ENCODE data around the gene HSD17B3. TPM values are rescaled to one million over a fixed set of nuclear protein-coding genes. Genes with fewer than 3 reads are reported as not detected.
"Not testable (repeated sequence)": the region's sequence is repeated elsewhere in the genome, so short reads cannot be mapped to it uniquely, and the experiment has no call there.

The HSD17B3 gene
- total RNA-seq, 1 donor: not detected

GRCh38 chr9:96270236-96270744, 31.7 kb downstream of the HSD17B3 start:
- Histone ChIP-seq H3K9me3 (ENCODE audit: low read depth, low read length) (peaks cover 14% of the 10 kb centered on the region), H3K4me3 (ENCODE audit: low read length) (no peak overlapping the region), H3K27me3 (ENCODE audit: insufficient read depth, low read length) (peaks cover 3% of the 10 kb centered on the region), H3K4me1 (ENCODE audit: insufficient read depth, low read length) (no peaks in the 10 kb centered on the region)

GRCh38 chr9:96258967-96259366, 43.0 kb downstream of the HSD17B3 start:
- H3K4me3 ChIP-seq (ENCODE audit: low read length): no peak overlapping the region
- H3K4me1 ChIP-seq (ENCODE audit: insufficient read depth, low read length): no peaks in the 10 kb centered on the region
- no peaks in the 10 kb centered on the region for H3K9me3 ChIP-seq (ENCODE audit: low read depth, low read length)
- H3K27me3 ChIP-seq (ENCODE audit: insufficient read depth, low read length): peaks cover 4% of the 10 kb centered on the region

GRCh38 chr9:96256800-96257199, 45.2 kb downstream of the HSD17B3 start:
- no peak overlapping the region for H3K4me3 ChIP-seq (ENCODE audit: low read length)
- no peaks in the 10 kb centered on the region for H3K4me1 ChIP-seq (ENCODE audit: insufficient read depth, low read length)
- H3K27me3 ChIP-seq (ENCODE audit: insufficient read depth, low read length): peaks cover 4% of the 10 kb centered on the region
- H3K9me3 ChIP-seq (ENCODE audit: low read depth, low read length): no peaks in the 10 kb centered on the region

GRCh38 chr9:96255698-96256097, 46.3 kb downstream of the HSD17B3 start:
- H3K4me1 ChIP-seq (ENCODE audit: insufficient read depth, low read length): no peaks in the 10 kb centered on the region
- H3K27me3 ChIP-seq (ENCODE audit: insufficient read depth, low read length): peaks cover 4% of the 10 kb centered on the region
- no peak overlapping the region for H3K4me3 ChIP-seq (ENCODE audit: low read length)
- no peaks in the 10 kb centered on the region for H3K9me3 ChIP-seq (ENCODE audit: low read depth, low read length)

GRCh38 chr9:96253059-96253696, 48.8 kb downstream of the HSD17B3 start:
- Histone ChIP-seq H3K27me3 (ENCODE audit: insufficient read depth, low read length) (no peaks in the 10 kb centered on the region), H3K4me1 (ENCODE audit: insufficient read depth, low read length) (no peaks in the 10 kb centered on the region), H3K4me3 (ENCODE audit: low read length) (no peak overlapping the region)

GRCh38 chr9:96251451-96251850, 50.5 kb downstream of the HSD17B3 start:
- H3K9me3 ChIP-seq (ENCODE audit: low read depth, low read length): no peaks in the 10 kb centered on the region
- no peaks in the 10 kb centered on the region for H3K4me1 ChIP-seq (ENCODE audit: insufficient read depth, low read length)
- no peaks in the 10 kb centered on the region for H3K27me3 ChIP-seq (ENCODE audit: insufficient read depth, low read length)
- H3K4me3 ChIP-seq (ENCODE audit: low read length): no peak overlapping the region

More at GRCh38 chr9:96253059-96253696, 48.8 kb downstream of the HSD17B3 start:
- H3K9me3 ChIP-seq (ENCODE audit: low read depth, low read length): no peaks in the 10 kb centered on the region

- Histone ChIP-seq H3K4me1 (ENCODE audit: insufficient read depth, low read length) (no peaks in the 10 kb centered on the region), H3K4me3 (ENCODE audit: low read length) (no peak overlapping the region), H3K27me3 (ENCODE audit: insufficient read depth, low read length) (no peaks in the 10 kb centered on the region), H3K9me3 (ENCODE audit: low read depth, low read length) (no peaks in the 10 kb centered on the region)
Observed at GRCh38 chr9:96249746-96250145, 52.2 kb downstream of the HSD17B3 start.

GRCh38 chr9:96246267-96246671, 55.7 kb downstream of the HSD17B3 start:
- Histone ChIP-seq H3K27me3 (ENCODE audit: insufficient read depth, low read length) (peaks cover 11% of the 10 kb centered on the region), H3K4me3 (ENCODE audit: low read length) (no peak overlapping the region), H3K9me3 (ENCODE audit: low read depth, low read length) (no peaks in the 10 kb centered on the region), H3K4me1 (ENCODE audit: insufficient read depth, low read length) (no peaks in the 10 kb centered on the region)

GRCh38 chr9:96245399-96245798, 56.6 kb downstream of the HSD17B3 start:
- Histone ChIP-seq H3K4me3 (ENCODE audit: low read length) (no peak overlapping the region), H3K9me3 (ENCODE audit: low read depth, low read length) (no peaks in the 10 kb centered on the region), H3K27me3 (ENCODE audit: insufficient read depth, low read length) (peaks cover 12% of the 10 kb centered on the region), H3K4me1 (ENCODE audit: insufficient read depth, low read length) (no peaks in the 10 kb centered on the region)

GRCh38 chr9:96243778-96244177, 58.2 kb downstream of the HSD17B3 start:
- no peaks in the 10 kb centered on the region for H3K4me1 ChIP-seq (ENCODE audit: insufficient read depth, low read length)
- peaks cover 17% of the 10 kb centered on the region for H3K27me3 ChIP-seq (ENCODE audit: insufficient read depth, low read length)
- no peak overlapping the region for H3K4me3 ChIP-seq (ENCODE audit: low read length)
- no peaks in the 10 kb centered on the region for H3K9me3 ChIP-seq (ENCODE audit: low read depth, low read length)

GRCh38 chr9:96242811-96243210, 59.2 kb downstream of the HSD17B3 start:
- H3K4me3 ChIP-seq (ENCODE audit: low read length): no peak overlapping the region
- peaks cover 17% of the 10 kb centered on the region for H3K27me3 ChIP-seq (ENCODE audit: insufficient read depth, low read length)
- no peaks in the 10 kb centered on the region for H3K4me1 ChIP-seq (ENCODE audit: insufficient read depth, low read length)
- no peaks in the 10 kb centered on the region for H3K9me3 ChIP-seq (ENCODE audit: low read depth, low read length)

- H3K4me3 ChIP-seq (ENCODE audit: low read length): no peak overlapping the region
- peaks cover 22% of the 10 kb centered on the region for H3K27me3 ChIP-seq (ENCODE audit: insufficient read depth, low read length)
- H3K4me1 ChIP-seq (ENCODE audit: insufficient read depth, low read length): no peaks in the 10 kb centered on the region
- no peaks in the 10 kb centered on the region for H3K9me3 ChIP-seq (ENCODE audit: low read depth, low read length)
Observed at GRCh38 chr9:96241391-96241809, 60.6 kb downstream of the HSD17B3 start.

GRCh38 chr9:96236854-96237550, 65.0 kb downstream of the HSD17B3 start:
- H3K27me3 ChIP-seq (ENCODE audit: insufficient read depth, low read length): peaks cover 24% of the 10 kb centered on the region
- no peaks in the 10 kb centered on the region for H3K4me1 ChIP-seq (ENCODE audit: insufficient read depth, low read length)
- H3K9me3 ChIP-seq (ENCODE audit: low read depth, low read length): no peaks in the 10 kb centered on the region
- no peak overlapping the region for H3K4me3 ChIP-seq (ENCODE audit: low read length)

GRCh38 chr9:96236337-96236736, 65.6 kb downstream of the HSD17B3 start:
- not testable (repeated sequence) for H3K9me3 ChIP-seq (ENCODE audit: low read depth, low read length); H3K4me3 ChIP-seq (ENCODE audit: low read length); H3K4me1 ChIP-seq (ENCODE audit: insufficient read depth, low read length)
- peaks cover 23% of the 10 kb centered on the region for H3K27me3 ChIP-seq (ENCODE audit: insufficient read depth, low read length)

GRCh38 chr9:96232539-96233241, 69.3 kb downstream of the HSD17B3 start:
- Histone ChIP-seq H3K9me3 (ENCODE audit: low read depth, low read length) (no peaks in the 10 kb centered on the region), H3K4me1 (ENCODE audit: insufficient read depth, low read length) (no peaks in the 10 kb centered on the region), H3K27me3 (ENCODE audit: insufficient read depth, low read length) (peaks cover 20% of the 10 kb centered on the region)

More at GRCh38 chr9:96232539-96233241, 69.3 kb downstream of the HSD17B3 start:
- H3K4me3 ChIP-seq (ENCODE audit: low read length): no peak overlapping the region

All from mononuclear cell (primary cell).